HG02759 (cell line): ENCODE data around the gene SLC48A1.

ENCODE experiments used
- ATAC-seq: cut with Tn5 transposase; IDR thresholded peaks from one replicate; pipeline ENCODE4 v1.9.1; 2021; ENCODE audit warnings: mild to moderate bottlenecking, moderate library complexity; ENCODE audit not compliant: unreplicated experiment

SLC48A1 gene

GRCh38 chr12:47821346-47821706 lies 48.3 kb downstream of the SLC48A1 start:
- ATAC-seq: no peak

- ATAC-seq: no peak
Measured at GRCh38 chr12:47822401-47822800, 49.4 kb downstream of the SLC48A1 start.

- no peak for ATAC-seq
Measured at GRCh38 chr12:47822863-47823262, 49.8 kb downstream of the SLC48A1 start.

GRCh38 chr12:47823422-47824086 lies 50.5 kb downstream of the SLC48A1 start:
- ATAC-seq: no peak

GRCh38 chr12:47824198-47824597 lies 51.2 kb downstream of the SLC48A1 start:
- no peak for ATAC-seq

GRCh38 chr12:47824635-47825034 lies 51.6 kb downstream of the SLC48A1 start:
- ATAC-seq: no peak

DNA sequence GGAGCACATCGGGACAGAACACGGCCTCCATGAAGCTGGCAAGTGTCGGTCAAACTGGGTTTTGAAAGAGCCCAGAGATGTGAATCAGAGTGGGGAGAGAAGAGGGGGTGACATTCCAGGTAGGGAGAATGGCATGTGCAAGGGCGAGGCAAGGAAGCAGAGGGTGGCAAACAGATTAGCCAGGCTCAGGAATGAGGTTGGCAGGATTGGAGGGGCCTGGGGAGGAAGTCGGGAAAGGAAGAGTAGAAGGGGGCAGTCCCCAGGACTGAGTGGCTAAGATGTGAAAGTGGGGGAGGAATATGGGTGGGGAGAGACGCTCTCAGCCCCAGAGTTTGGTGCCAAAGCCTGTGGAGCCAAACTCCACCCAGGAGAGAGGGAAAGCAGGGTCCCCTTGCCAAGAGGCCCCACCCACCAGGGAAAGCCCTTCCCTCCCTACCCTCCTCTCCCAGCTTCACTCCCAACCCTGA lies 52.2 kb downstream of the SLC48A1 start:
- no peak for ATAC-seq

DNA sequence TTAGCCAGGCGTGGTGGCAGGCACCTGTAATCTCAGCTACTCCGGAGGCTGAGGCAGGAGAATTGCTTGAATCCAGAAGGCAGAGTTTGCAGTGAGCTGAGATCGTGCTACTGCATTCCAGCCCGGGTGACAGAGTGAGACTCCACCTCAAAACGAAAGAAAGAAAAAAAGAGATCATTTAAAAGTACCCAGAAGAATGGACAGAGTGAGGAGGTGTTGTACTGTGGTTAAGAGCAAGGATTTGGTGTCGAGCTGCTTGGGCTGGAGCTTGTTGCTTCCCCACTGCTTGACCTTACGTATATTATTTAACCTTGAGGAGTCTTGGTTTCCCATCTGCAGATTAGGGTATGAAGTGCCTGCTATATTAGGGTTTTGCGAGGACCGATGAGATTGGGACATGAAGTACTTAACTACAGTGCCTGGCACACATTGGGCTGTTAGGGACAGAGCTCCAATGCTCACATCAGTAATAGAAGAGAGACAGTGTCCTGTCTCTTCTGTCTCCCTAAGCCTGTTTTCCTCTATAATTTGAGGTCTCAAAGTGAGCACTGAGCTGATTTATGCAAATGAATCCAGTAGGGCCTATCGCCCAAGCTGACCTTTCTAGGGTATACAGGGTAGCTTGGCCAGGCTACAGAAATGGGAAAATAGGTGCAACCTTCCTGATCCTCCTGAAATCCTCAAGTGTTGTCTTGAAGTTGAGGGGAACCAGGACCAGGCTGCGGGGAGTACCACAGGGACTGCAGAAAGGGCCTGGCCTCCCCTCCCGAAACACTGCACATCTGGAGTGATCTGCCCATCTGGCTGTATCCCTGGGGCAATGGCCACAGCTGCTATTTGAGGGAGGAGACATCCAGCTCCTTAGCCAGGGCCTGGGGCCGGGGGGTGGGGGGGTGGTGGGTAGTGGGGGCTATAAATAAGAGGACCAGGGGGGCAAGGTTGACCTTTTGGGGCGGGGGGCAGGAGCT lies 55.3 kb downstream of the SLC48A1 start:
- ATAC-seq: no peak

DNA sequence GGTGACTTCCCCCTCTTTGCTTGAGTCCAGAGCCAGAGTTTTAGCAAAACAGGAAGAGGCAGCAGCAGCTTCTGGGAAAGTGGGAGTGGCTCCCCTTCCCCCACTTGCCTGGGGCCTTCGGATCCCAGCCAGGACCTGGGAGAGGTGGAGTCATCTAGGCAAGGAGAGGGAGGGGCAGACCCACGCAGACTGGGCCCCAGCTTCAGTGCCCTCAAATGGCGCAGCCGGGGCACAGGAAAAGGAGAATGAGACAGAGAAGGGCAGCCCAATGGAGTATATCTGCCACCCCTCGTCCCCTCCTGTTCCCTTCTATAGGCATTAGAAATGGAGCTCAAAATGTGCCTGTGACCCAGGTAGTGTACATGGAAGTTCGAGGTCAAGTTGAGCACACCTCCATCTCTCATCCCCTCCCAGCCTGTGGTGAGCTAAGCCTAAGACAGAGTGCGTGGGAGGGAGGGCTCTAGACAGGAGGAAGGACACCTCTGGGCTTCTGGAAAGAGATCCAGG lies 56.0 kb downstream of the SLC48A1 start:
- ATAC-seq: no peak

DNA sequence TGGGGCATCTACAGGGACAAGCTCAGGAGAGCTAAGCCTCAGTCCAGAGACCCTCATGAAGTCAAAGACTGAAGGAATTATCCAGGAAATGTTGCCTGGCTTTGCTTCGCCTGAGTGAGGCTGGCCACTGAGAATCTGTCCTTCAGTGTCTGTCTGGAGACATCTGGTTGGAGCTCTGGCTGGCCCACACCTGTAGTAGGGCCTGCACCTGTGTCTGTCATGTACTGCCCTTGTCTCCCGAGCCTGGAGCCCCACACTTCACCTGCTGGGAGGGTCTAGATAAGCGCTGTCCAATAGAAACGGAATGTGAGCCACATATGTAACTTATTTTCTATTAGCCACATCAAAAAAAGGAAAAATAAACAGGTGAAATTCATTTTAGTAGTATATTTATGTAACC lies 56.5 kb downstream of the SLC48A1 start:
- no peak for ATAC-seq
